Inflammatory macrophage treated with lipopolysaccharide for 1 hour (primary cell): ENCODE data around the gene POMT1.
"Not testable (repeated sequence)": the region's sequence is repeated elsewhere in the genome, so short reads cannot be mapped to it uniquely, and the experiment has no call there.

Experiments used
- DNase-seq, 2 donors: peaks; one replicate each; pipeline ENCODE4 v3.0.0-alpha.2; 2020 to 2022

POMT1 gene

DNA sequence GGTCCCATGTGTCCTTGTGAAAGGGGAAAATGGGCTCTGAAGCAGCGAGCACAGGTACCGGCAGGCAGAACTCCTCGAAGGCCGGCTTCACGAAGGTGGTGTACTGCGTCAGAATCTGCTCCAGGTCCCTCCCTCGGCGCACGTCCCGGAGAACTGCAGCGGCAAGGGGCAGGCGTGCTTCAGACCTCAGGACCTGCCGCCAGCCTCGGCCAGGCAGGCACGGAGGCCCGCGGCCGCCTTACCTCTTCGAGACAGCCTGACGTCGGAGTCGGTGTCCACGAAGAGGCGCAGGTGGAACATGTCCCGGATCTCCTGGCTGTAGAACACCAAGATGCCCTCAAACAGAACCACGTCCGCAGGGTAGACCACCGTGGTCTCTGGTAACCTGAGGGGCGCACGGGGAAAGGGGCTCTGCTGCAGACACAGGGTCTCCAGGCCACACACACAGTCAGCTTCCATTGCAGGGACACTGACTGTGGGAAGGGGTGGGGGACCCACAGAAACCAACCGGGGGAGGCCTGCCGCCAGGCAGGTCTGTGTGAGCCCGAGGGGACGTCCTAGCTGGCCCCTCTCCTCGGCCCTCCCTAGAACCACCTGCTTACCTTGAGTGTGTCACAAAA lies 26.3 kb downstream of the POMT1 start:
- no peak for DNase-seq

DNA sequence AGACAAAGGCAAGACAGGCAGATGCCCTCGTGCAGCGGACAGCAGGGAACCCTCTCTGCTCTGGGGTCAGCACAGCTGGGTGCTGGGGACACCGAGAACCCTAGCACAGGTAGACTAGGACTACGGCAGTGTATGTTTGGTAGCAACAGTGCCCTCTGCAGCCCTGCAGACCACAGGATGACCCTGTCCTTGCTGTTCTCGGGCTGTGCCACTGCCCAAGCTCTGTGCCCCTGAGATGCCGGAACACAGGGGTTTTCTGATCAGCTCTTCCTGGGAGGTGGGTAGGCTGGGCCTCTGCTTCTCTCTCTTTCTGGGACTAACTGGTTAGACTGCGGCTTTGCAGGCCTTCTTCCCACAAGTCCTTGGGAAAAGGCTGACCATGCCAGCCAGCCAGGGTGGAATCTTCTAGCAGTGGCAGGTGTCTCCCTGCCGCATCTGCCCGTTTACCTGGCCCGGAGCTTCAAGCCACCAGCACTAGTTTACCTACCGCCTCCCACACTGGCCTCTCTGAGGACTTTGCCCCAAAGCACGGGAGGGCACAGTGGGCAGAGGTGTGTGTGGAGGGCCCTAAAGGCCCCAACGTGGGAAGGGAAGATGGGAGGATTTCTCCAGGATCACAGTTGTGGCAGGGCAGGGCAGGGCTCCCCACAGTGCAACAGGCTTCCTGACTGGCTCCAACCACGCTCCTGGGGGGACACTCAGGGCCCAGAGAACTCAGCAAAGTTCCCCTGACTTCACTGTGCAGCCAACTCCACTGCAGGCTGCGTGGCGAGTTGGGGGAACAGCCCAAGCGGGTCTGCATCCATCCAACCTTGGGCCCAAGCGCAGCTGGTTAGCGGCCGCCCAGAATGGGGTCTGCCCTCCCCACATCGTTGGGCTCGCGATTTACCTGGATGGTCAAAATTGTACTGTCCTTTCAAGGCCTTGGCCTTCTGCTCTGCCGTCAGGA lies 27.2 kb downstream of the POMT1 start:
- DNase-seq, result no peak

GRCh38 chr9:131530546-131530919 lies 27.8 kb downstream of the POMT1 start:
- peak in 1 of 2 donors; percentile 22 for DNase-seq

GRCh38 chr9:131530920-131531832 lies 28.5 kb downstream of the POMT1 start, which contains the start of gene UCK1:
Gene UCK1 (minus strand): TSS chr9:131531263. CDS start chr9:131531174, 89 bp downstream.
- DNase-seq, result peak; percentile 68 to 84

DNA sequence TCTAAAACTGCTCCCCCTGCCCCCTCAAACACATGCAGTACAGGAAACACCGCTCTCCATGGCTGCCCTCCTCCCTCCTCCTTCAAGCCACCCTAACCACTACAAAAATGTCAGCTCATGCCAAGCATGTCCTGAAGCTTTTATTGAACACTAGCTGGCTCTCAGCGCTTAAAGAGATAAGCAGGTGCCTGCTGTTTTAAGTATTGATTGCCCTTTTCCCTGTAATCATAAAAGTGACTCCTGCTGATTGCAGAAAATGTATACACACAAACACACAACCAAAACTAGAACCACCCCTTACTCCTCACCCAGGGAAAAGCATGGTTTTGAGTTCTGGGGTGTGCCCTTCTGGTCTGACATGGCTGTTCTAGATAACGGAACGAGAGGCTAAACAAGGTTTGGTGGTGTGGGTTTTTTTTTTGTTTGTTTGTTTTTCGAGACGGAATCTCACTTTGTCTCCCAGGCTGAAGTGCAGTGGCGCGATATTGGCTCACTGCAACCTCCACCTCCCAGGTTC lies 32.1 kb downstream of the POMT1 start:
- DNase-seq, result no peak

DNA sequence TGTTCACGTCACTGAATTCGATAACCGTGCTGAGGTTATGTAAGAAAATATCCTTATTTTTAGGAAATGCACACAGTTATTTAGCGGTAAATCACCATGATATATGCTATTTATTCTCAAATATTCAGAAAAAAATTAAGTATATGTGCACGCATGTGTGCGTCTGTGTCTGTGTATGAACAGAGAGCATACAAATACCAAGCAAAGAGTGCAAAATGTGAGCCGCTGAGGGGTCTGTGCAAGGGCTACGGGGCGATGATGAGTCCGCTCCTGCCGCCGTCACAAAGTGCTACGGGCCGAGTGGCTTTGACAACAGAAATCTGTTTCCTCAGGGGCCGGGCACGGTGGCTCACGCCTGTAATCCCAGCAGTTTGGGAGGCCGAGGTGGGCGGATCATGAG lies 35.2 kb downstream of the POMT1 start:
- DNase-seq, result no peak

GRCh38 chr9:131539223-131539923 lies 36.7 kb downstream of the POMT1 start:
- no peak for DNase-seq

DNA sequence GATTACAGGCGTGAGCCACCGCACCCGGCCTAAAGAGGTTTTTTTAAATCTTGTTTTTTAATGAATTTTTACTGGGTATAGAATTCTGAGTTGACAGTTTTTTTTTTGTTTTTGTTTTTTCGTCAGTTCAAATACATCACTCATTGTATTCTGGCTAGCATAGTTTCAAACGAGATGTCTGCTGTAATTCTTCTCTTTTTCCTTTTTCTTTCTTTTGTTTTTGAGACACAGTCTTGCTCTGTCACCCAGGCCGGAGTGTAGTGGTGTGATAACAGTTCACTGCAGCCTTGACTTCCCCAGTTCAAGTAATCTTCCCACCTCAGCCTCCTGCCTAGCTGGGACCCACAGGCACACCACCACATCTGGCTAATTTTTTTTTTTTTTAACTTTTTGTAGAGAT lies 40.4 kb downstream of the POMT1 start:
- no peak for DNase-seq

DNA sequence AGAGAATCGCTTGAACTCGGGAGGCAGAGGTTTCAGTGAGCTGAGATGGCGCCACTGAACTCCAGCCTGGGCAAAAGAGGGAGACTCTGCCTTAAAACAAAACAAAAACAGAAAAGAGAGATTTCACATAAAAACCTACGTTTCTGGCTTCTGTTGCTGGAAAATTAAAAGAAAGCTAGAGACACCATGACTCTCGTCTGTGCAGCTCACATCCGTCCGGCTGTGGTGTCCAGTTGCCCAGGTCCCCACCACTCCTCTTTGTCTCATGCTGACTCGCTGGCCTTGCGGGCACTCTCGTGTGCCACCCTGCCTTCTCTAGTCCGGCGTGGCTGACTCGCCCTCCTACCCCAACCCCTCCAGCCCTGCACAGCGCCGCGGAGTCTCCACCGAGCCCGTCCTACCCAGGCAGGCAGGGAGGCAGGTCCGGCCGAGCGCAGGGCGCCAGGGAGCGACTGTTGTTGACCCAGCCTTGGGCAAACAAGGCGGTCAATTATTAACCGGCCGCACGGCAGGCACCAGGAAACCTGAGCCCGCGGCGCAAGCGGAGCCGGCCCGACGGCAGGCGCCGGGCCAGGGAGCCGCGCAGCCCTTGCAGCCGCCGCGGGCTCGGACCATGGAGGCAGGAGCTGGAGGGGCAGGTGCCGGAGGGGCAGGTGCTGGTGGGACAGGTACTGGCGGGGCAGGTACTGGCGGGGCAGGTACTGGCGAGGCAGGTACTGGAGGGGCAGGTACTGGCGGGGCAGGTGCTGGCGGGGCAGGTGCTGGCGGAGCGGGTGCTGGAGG lies 42.5 kb downstream of the POMT1 start, which contains the start of gene PRRT1B:
TSS of gene PRRT1B (plus strand) at position 521 of the 783 bp plus-strand sequence. CDS start at position 614, 93 bp downstream.
- DNase-seq, result no peak

GRCh38 chr9:131545786-131546335 lies 43.1 kb downstream of the POMT1 start:
- no peak for DNase-seq

GRCh38 chr9:131546336-131547084 lies 43.8 kb downstream of the POMT1 start:
- no peak for DNase-seq

DNA sequence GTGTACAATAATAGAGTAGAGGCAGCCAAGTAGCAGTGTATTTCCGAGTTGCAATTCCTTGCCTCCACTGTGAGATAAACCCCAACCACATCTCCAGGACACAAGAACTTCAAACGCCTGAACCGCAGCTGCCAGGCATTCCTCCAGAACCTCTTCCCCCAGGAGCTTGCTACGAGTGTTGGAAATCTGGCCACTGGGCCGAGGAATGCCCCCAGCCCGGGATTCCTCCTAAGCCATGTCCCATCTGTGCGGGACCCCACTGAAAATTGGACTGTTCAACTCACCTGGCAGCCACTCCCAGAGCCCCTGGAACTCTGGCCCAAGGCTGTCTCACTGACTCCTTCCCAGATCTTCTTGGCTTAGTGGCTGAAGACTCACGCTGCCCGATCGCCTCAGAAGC lies 46.5 kb downstream of the POMT1 start:
- DNase-seq, result not testable (repeated sequence)

DNA sequence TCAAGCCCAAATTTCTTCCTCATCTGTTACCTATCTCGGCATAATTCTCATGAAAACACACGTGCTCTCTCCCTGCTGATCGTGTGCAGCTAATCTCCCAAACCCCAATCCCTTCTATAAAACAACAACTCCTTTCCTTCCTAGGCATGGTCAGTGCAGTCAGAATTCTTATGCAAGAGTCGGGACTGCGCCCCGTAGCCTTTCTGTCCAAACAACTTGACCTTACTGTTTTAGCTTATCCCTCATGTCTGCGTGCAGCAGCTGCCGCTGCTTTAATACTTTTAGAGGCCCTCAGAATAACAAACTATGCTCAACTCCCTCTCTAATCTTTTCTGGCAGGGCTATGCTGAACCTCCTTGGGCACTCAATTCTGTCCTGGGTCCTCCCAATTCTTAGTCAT lies 47.7 kb downstream of the POMT1 start:
- DNase-seq, result not testable (repeated sequence)

GRCh38 chr9:131552030-131552429 lies 49.3 kb downstream of the POMT1 start:
- DNase-seq, result no peak

DNA sequence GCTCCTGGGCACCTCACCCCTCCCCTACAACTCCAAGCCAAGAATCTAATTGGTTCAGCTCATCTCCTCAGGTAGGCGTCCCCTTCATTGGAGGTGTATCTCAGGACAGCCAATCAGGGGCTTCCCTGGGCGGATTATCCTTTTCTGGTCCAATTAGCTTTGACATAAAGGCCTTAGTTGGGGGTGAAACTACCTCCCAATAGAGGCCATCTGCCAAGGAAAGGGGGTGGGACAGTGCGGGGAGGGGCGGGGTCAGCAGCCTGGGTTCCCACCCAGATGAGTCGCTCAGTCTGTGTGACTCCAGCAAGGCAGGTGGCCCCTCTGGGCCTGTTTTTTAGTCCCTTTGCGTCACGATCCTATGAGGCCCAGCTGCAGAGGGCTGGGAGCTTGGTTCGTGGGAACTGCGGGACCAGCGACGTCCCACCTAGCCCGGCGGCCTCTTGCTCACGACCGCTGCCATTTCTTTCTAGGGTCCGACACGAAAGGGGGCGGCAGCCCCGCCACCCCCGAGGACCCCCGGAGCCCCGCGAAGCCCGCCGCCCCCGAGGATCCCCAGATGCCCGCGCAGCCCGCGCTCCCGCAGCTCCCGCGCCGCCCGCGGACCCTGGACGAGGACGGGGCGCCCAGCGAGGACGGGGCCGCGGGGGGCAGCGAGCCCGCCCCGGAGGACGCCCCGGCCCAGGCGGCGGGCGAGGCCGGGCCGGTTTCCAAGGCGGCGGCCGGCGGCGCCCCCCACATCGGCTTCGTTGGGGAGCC lies 51.5 kb downstream of the POMT1 start:
- DNase-seq, result peak in 1 of 2 donors; percentile 26

- no peak for DNase-seq
These were observed 52.2 kb downstream of the POMT1 start for GRCh38 chr9:131554843-131555351.

DNA sequence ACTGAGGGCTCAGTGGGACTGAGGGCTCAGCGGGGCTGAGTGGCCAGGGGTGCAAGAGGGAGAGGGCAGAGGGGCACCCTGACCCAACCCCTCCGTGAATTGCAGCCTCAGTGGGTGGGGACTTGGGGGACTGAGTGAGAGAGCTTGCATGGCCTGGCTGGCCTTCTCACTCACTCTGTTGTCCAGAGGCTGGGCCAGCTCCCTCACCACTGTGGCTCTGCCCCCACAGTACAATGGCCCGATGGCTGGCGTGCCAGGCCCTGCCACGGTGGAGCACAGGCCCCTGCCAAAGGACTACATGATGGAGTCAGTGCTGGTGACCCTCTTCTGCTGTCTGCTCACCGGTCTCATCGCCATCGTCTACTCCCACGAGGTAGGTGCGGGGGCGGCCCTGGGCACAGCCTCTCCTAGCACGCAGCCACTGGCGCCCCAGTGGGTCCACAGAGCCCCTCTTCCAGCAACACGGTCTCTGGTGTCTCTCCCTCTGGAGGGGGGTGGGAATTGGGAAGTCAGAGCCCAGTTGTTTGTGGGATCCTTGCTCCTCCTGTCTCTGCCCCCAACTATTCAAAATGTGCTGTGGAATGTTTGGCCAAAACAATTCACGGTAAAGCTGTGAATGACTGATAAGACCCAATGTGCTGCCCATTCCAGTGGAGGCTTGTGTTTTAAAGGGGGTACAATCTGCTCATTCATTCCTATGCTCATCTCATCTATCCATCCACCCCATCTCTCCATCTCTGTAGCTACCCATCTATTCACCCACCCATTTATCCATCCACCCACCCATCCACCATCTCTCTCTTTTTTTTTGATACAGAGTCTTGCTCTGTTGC lies 53.3 kb downstream of the POMT1 start:
- DNase-seq, result no peak
